ENCODE measurements around the gene ABHD17C.
A peak's percentile ranks its signal among the peaks of the same experiment; 100 is the strongest.

The ABHD17C gene

DNA sequence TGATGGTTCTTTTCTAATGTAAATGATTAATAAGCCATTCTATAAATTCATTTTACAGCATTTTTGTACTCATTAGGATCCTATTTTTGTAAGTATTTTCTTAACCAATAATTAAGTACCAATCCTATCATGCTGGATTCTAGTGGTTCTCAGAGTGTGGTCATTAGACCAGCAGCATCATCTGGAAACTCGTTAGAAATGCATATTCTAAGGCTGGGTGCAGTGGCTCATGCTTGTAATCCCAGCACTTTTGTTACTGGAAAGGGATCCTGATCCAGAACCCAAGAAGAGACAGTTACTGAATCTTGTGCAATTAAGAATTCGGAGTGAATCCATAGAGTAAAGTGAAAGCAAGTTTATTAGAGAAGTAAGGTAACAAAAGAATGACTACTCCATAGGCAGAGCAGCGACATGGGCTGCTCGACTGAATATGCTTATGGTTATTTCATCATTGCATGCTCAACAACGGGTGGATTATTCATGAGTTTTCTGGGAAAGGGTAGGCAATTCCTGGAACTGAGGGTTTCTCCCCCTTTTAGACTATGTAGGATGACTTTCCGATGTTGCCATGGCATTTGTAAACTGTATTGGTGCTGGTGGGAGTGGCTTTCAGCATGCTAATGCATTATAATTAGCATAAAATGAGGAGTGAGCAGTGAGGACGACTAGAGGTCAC is 74.2 kb downstream of the ABHD17C start:
- no peak for DNase-seq

DNA sequence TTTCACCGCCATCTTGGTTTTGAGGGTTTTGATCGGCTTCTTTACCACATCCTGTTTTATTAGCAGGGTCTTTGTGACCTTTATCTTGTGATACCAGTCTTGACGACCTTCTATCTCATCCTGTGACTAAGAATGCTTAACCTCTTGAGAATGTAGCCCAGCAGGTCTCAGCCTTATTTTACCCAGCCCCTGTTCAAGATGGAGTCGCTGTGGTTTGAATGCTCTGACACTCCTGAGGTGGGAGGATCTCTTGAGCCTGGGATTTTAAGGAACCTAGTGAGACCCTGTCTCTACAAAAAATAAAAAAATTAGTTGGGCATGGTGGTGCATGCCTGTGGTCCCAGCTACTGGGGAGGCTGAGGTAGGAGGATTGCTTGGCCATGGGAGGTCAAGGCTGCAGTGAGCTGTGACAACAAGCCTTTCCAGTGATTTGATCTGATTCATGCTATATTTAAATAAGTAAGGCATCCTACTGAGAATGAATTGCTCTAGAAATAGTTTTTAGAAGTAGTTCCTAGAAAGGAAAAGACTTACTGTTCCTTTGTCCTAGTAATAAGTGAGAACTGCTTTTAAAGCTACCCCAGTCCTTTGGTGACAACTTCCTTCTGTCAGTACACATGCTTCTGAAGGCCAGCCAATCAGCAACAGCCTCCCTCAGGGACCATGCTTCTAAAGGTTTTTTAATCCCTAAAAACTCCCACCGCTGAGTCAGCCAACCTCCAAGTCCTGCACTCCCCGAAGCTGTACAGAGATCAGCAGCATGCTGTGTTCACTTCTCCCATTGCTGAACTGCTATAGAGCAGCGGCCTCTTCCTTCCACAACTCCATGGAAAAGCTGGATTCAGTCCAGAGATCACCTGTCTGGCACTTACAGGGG is 75.0 kb downstream of the ABHD17C start:
- DNase-seq: no peak

DNA sequence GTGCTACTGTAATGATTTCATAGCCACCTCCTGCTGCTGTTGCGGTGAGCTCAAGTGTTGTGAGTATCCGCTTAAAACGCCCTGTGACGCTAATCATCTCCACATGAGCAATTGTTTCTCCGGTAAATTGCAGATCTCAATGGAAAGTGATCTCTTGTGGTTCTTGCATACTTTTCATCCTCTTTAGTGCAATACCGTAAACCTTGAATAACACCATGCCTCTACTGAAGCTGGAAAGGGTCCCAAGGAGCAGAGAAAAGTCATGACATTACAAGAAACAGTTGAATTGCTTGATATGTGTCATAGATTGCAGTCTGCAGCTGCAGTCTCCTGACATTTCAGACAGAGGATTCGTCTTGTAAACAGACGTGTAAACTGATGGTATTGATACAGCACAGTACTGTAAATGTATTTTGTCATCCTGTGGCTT is 78.0 kb downstream of the ABHD17C start:
- DNase-seq: no peak

DNA sequence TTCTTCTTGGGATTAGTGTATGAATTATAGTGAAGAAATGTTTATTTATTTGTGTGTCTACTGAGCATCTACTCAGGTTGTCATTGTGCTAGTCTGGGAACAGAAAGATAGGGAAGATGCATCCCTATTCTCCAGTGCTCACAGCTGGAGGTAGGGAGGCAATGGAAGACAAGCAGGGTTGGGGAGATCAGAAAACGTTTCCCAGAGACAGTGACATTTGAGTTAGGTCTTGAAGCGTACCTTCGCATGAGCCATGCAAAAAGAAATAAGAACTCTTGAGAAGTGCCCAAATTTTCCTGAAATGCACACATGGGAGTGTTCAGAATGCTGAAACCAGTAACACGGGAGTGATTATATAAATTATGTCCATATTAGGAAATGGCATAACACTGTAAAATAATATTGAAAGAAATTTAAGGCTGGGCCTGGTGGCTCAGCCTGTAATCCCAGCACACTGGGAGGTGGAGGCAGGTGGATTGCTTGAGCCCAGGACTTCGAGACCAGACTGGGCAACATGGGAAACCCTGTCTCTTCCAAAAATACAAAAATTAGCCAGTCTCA is 78.8 kb downstream of the ABHD17C start:
- DNase-seq: no peak

DNA sequence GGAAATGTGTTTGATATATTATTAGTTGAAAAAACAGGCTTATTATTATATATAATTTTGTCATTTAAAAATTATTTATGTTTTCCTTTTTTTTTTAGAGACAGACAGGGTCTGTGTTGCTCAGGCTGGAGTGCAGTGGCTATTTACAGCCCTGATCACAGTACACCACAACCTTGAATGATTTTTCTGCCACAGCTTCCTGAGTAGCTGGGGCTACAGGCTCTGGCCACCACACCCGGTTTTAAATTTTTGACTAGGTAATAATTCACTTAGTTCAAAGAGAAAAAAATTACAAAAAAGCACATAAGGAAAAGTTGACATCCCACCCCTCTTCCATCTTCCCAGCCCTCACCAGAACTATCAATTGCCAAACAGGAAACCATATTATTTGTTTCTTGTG is 79.4 kb downstream of the ABHD17C start:
- DNase-seq: no peak

DNA sequence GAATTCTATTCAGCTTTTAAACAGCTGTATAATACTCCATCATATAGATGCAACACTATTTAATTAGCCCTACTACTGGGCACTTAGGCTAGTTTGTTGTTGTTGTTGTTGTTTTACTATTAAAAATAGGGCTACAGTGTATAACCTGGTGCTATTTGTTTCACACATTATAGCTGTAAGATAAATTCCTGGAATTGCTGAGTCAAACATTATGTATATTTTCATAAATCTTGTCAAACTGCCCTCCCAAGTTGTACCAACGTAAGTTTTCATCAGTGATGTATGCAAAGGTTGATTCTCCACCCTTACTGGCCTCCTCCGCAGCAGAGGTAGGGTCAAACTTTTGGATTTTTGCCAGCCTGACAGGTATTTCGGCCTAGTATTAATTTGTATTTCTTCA is 80.2 kb downstream of the ABHD17C start:
- no peak for DNase-seq

DNA sequence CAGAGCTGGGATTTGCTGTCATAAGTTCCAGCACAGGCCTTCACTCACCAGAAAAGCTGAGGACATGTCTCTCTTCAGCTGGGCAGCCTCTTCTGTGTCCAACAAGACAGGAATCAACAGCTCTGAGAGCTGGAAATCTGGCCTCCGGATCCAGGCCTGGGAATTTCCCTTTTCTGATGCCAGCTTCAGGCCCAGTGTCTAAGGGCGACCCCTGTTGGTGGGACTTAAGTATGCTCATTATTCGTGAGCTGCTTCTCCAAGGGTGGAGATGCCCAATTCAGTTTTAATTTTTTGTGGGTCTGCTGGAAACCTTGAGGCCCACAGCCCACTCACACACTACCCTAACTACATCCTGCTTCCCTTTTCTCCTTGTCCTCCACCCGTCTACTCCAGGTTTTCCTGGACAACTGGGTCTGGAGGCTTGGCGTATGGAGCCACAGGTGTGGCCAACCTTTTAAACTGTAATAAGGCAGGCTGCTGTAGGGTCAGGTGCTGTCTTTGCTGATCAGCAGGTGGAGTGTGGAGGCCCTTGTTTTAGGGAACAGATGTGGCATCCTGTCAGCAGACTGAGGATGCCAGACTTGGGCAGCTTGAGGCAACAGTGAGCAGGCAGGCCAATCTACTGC is 81.4 kb downstream of the ABHD17C start:
- peak; percentile 69 to 75 for DNase-seq

DNA sequence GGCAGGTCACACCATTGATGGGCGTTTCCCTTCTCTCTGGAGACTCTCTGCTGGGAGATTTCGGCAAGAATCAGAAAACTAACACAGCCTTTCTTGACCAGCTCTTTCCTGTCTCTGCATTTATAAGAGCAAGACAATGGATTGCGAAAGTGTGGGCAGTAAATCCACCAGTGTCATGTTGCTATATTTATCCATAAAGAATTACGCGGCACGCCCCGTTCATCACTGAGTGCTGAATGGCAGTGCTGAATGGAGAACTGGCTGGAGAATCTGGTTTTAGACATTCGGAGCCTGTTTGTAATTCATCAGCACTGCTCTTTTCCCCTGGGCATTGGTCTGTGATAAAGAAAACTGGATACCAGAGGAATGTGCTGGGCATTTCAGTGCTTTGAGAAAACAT is 82.0 kb downstream of the ABHD17C start:
- no peak for DNase-seq

DNA sequence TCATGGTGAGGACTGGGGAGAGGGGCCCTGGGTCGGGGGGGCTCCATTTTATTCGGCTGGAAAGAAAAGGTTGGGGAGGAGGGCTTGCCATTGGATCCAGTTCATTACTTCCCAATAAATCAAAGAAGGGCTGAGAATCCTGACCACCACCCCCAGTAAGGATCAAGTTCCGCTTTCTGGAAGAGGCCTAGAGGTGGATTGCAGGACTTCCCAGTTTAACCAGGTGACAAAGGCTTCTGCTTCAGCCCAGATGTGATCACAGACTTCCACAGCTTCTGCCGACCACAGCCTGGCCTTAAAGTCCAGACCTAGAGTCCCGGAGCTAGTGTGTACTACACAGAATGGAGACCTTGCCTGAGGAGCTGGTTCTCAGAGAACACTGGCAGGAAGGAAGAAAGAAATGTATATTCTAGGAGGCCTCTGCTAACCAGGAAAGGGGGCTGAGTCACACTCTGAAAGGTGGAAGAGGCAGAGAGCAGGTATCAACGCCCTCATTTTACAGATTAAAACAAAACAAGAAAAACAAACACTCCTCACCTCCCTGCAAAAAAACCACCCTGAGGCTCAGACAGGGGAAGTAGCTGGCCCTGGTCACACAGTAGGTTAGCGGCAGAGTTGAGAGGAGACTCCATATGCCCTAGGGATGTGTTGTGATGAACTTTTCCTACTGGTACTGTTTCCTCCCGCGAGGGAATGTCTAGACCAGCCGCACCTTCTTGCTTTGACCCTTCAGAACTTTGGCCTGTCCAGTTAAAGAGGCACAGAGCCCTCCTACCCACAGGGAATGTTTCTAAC is 82.9 kb downstream of the ABHD17C start:
- DNase-seq: no peak

DNA sequence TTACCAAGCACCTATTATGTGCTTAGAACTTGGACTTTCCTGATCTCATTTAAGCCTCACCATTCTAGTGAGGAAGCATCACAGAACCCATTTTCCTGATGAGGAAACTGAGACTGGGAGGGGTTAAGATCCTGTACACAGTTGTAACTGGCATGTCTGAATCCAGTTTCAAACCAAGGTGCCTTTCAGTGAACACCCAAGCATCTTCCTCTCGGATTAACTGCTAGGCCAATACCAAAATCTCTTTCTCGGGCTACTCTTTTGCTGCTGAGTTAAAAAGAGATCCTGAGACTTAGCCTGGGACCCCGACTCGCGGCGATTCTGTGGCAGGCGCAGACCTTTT is 83.5 kb downstream of the ABHD17C start:
- DNase-seq: no peak

DNA sequence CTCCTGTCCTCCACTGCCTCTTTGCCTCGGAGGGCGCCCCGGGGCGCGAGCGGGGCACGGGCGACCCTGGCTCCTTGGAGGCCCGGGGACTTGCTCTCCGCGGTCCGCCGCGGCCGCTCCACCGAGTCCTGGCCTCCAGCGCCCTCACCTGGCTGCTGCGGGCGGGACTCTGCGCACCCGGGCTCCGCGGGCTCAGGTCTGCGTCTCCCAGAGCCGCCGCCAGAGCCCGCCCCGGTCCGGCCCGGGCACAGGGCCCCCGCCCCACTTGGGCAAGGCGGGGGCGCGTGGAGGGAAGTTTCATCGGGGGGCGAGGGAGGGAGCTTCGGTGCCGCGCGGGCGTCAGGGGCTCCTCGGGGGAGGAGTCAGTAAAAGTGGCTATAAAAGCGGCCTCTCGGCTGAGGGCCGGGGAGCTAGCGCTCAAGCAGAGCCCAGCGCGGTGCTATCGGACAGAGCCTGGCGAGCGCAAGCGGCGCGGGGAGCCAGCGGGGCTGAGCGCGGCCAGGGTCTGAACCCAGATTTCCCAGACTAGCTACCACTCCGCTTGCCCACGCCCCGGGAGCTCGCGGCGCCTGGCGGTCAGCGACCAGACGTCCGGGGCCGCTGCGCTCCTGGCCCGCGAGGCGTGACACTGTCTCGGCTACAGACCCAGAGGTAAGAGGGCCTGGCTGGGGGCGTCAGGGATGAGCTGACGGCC is 84.0 kb downstream of the ABHD17C start, which contains the start of gene CEMIP:
TSS of gene CEMIP (plus strand) at position 407 of the 694 bp plus-strand sequence. CDS start 94,510 bp downstream, outside the sequence.
- peak; percentile 48 to 78 for DNase-seq

DNA sequence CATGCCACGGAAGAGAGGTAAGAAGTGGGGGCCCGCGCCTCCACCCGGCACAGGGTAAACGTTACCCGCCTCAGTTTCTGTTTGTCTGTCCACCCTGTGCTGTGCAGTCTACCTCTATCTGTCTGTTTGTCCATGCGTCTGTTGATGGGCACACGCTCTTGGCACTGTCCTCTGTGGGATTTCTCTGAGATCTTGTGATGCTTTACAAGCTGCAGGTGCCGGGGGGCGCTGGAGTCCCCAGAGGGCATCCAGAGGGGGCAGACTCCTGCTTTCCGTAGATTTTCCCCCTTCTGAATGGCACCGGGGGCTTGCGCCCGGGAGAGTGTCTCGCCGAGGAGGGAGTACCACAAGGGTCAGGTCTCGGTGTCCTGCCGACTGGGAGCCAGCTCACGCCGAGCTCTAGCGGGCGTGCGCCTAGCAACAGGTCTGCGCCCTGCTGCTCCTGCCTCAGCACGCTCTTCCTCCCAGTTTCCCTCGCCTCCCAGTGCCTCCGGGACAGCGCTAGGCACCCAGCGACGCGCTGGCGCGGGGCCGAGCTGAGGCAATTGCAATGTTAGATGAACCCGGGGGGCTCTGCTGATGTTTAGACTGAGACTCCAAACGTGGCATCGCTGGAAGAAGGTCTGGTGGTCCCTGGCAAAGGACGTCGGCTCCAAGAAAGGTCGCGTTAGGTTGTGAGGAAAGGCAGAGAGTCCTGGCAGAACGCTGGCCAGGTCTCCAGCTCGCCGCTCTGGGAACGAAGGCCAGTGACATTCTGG is 84.7 kb downstream of the ABHD17C start:
- DNase-seq: no peak

DNA sequence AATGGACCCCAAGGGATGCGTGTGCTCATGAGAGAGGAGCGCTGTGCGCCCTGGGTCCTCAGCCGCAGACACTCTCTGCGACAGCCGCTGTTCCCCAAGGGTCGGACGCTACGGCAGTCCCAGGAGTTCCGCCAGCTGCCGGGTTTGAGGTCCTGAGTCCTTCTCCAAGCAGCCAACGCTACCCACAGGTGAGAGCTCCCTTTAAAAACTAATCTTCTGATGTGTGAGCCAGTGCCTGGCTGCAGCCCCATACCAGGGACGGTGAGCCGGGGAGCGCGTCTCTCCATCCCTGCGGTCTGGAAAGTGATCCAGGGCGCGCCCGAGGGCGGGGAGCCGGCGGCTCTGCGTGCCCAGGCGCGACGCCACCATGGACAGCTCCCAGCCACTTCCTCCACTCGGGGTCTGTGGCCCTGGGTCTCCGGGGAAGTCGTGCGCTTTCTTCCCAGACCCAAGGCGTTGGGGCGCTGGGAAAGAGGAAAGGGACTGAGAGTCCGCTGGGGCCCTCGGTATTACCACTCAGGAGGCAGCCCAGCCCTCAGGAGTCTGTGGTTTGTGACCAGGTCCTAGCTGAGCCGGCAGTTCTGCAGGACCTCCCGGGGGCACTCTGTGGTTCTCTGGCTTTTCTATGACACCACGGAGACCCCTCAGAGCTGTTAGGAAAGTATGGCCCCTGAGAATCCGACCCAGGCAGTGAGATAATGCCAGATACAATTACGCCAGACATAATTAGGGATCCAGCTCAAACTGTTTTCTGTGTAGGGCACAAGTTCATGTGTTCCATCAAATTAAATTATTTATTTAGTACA is 85.5 kb downstream of the ABHD17C start:
- peak; percentile 32 to 54 for DNase-seq

DNA sequence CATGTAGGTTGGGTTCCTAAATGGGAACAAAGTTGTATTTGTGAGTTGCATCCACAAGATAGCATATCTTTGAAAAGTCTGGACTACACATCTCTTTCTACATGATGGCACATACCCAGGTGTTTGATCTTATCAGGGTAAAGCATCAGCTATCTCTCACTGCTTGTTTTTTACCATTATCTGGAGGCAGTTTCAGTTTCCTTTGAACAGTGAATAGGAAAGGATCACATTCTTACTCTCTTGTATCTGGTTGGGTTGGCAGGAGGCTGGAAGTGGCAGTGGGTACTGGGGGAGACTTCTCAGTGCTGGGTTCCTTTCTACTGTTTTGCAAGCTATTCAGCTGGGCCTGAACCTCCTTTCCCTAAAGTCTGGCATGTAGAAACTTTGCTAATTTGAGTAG is 88.2 kb downstream of the ABHD17C start:
- no peak for DNase-seq

DNA sequence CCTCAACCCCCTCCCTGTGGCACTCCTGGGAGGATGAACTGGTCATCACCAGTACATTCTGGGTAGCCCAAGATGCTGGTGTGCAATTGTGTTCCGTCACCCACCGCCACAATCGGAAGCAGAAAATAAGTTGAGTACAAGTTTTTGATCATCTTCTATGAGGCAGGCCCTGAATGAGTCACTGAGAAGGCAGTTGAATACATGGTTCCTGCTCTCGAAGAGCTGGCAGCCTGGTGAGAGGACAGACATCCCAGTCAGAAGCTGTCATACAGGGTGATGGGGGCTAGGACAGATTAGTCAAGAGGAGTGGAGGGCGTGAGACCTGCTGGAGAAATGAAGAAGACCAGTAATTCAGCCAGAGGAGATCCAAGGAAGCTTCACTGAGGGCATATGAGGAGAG is 90.2 kb downstream of the ABHD17C start:
- no peak for DNase-seq

DNA sequence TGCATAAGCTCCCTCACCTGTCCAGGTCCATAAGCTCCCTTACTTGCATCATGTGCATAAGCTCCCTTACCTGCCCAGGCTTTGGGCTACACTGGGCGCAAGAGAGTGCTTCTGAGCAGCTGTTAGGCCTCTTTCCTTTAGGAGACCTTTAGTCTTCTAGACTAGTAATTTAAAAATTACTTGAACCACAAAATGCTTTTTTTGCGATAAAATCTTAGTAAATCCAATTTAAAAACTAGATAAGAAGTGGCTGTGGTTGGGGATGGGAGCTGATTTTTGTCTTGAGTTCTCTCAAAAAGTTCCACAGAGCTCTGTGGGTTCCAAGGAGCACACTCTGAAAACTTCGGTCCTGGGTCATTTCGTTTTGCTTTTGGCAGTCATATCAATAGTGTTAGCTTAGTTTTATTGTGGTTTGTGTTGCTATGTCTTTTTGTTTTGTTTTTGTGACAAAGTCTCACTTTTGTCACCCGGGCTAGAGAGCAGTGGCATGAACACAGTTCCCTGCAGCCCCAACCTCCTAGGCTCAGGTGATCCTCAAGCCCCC is 90.8 kb downstream of the ABHD17C start:
- no peak for DNase-seq

DNA sequence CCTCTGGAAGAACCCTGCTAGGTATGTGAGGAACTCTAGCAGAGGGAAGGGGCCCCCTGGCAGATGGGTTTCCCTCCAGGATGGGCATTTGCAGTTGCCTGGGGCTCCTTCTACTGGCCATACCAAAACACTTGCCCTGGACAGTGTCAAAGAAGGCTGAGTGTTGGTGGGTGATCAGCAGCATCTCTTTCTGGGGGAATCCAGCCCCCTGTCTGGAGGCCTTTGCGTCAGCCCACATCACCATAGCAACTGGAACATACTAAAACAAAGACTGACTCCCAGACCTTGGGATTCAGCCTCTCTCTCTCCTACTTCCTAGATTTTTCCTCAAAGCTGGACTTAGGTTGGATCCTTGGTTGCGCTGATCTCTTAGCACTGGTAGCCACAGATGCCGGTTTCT is 92.2 kb downstream of the ABHD17C start:
- DNase-seq: no peak

DNA sequence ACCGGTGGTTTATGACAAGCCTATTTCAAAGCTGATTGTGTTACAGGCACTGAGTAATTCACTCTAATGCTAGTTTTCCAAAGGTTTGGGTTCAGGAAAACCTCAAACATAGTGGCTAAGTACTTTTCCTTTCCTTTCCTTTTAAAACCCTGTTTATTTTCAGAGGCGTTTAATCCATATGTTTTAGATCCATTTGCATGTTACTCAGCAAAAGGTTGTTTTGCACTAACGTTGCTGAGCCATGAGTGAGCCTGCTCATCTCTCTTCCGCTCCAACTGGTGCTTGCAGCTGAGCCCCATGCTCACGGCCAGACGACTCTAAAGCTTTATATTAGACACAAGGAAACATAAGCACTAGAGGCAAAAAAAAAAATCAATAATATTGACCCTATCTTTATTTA is 93.4 kb downstream of the ABHD17C start:
- no peak for DNase-seq

DNA sequence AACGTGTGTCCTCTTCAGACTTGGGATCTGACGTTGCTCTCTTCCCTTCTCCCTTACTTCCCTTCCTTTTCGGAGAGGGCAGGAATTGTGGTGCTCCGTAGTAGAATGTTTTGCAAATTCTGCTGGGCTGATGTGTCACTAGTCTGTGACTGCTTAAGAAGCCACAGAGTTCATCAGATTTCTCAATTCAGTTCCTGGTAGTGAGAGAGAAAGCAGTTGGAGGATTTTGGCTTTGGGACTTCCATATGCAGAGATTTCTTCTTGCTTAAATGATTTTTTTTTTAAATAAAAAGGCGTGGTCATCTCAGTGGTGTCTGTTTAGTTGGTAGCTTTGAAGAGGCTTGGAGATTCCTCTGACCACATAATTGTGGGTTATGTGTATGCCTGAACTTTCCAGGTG is 94.2 kb downstream of the ABHD17C start:
- DNase-seq: no peak

DNA sequence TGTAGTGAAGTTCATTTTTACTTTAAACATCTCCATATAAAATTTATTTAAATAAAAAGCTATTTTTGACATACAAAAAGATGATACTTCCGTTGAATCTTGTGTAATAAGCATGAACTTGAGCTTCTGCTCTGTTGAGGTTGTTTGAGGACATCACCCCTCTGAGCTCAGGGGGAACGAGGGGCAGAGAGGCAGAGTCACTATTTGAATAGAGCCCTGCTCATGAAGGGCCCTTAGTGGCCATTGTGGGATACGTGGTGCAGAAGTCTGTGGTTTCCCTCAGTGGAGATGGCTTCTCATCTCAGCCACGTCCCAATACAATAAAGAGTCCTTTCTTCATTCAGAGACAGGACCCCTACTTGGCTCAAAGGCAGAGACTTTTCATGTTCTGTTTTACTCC is 94.7 kb downstream of the ABHD17C start:
- DNase-seq: no peak

All from stimulated activated CD4-positive, alpha-beta T cell treated with anti-CD3 and anti-CD28 coated beads, Interleukin-2, amount 100 ng/mL, for 24 hours (primary cell).